NCI-H460 (cell line): ENCODE data around the gene ATP6V1G1. TPM values are rescaled to one million over a fixed set of nuclear protein-coding genes. Genes with fewer than 3 reads are reported as not detected.
"Not testable (repeated sequence)": the region's sequence is repeated elsewhere in the genome, so short reads cannot be mapped to it uniquely, and the experiment has no call there.

Experiments
- DNase-seq: peaks from one replicate; pipeline ENCODE4 v3.0.0-alpha.2; 2016; ENCODE audit warnings: low read depth; ENCODE audit errors: extremely low read depth
- total RNA-seq: library from RNA; depleted of rRNA; stranded (reverse); fragments of >200 nt; shearing (Covaris generic); gene quantifications from 2 replicates; pipeline ENCODE4 v1.2.3, GENCODE V29; 2014

Gene ATP6V1G1
- total RNA-seq, 1 experiment from 2014 or later, result 157 TPM

- not testable (repeated sequence) for DNase-seq
Measured at GRCh38 chr9:114576779-114577178, 10.8 kb upstream of the ATP6V1G1 start.

DNA sequence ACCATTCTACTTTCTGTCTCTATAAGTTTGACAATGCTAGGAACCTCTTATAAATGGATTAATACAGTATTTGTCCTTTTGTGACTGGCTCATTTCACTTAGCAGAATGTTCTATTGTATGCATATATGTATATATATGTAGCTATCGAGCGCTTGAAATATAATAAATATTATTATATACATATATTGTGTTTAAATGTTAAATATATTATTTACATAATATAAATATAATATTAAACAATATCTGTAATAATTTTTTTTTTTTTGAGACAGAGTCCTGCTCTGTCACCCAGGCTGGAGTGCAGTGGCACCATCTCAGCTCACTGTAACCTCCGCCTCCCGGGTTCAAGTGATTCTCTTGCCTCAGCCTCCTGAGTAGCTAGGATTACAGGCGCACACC, 9.4 kb upstream of the ATP6V1G1 start:
- DNase-seq, result not testable (repeated sequence)

GRCh38 chr9:114580609-114581193, 6.9 kb upstream of the ATP6V1G1 start:
- no peak for DNase-seq

DNA sequence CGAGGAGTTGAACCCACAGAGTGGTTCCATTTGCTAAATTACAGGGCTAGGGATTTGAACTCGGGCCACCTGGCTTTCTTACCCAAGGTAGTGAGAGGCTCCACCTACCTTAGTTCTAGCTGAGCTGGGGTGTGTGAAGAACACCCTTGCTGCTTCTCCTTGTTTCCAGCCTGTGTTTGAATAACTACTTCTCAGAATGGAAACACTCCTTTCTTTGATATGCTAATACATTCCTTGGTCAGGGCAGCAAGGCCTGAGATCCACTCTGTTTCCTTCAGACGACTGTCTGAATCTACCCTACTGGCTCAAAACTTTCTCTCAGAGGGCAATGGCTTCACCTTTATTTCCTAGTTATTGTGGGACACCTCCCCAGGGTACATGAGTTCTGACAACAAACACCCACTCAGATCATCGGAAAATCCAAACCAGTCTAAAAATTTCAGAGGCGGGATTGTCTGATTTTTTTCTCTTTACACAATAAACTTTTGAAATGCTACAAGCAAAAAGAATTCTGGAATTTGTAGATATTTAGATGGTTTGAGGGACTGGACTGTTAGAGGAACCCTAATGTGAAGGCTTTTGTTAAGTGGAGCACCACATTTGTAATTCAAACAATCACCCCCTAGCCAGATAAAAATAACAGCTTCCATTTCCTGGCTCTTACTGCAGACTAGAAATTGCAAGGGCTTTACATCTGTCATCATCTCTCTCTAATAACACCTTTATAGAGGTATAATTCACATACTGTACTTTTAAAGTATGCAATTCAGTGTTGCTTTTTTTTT, 4.0 kb upstream of the ATP6V1G1 start:
- no peak for DNase-seq

DNA sequence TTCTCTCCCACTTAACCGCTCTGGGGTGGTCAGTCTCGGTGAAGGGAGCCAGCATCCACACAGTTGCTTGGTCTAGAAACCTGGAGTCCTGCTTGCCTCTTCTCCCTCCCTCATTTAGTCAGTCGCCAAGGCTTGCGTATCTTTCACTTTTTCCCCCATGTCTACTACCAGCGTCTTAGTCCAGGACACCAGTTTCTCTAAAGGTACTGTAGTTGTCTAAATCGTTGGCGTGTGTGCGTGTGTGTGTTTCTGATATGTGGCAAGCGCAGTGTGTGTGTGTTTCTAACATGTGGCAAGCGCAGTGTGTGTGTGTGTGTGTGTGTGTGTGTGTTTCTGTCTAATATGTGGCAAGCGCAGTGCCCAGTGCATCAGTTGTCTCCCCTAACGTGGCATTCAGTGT, 641 bp downstream of the ATP6V1G1 start:
- DNase-seq, result no peak

- no peak for DNase-seq
Measured at GRCh38 chr9:114588651-114589526, 1.3 kb downstream of the ATP6V1G1 start.

GRCh38 chr9:114590328-114590727, 2.8 kb downstream of the ATP6V1G1 start:
- DNase-seq, result no peak

GRCh38 chr9:114591291-114591787, 3.8 kb downstream of the ATP6V1G1 start:
- DNase-seq, result no peak

DNA sequence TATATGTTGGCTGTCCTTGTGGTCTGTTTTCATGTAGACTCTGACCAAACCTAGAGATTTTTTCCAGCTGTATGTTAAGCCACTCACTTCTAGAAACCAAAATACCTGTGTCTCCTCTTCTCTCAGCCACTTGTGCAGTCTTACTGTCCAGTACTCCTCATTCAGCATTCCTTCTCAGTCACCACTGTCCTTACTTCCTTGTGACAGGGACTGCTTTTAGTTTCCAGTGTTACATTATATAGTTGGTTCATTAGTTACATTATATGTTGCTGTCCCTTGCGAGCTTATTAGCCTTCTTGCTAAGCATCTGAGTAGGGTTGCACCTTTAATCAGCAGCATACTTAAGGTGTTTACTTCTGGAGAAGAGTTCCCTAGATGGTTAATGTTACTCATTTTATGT, 4.3 kb downstream of the ATP6V1G1 start:
- no peak for DNase-seq

DNA sequence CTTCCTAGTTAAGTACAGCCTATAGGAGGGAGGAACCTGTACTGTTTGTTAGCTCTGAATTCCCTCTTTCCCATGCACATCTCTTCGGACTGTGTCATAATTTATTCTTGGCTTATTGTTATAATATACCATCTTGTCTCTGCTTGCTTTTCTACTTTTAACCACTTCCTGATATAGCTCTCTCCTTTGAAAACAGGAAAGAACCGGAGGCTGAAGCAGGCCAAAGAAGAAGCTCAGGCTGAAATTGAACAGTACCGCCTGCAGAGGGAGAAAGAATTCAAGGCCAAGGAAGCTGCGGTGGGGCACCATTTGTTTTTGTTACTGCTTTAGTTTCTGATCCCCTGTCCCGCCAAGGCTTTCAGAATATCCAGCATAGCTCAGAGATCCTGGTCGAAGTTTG, 4.8 kb downstream of the ATP6V1G1 start:
- DNase-seq, result no peak

- no peak for DNase-seq
Measured at GRCh38 chr9:114594136-114594535, 6.6 kb downstream of the ATP6V1G1 start.

- DNase-seq, result not testable (repeated sequence)
Measured at GRCh38 chr9:114600502-114601248, 13.1 kb downstream of the ATP6V1G1 start.

GRCh38 chr9:114601787-114602186, 14.2 kb downstream of the ATP6V1G1 start:
- not testable (repeated sequence) for DNase-seq

DNA sequence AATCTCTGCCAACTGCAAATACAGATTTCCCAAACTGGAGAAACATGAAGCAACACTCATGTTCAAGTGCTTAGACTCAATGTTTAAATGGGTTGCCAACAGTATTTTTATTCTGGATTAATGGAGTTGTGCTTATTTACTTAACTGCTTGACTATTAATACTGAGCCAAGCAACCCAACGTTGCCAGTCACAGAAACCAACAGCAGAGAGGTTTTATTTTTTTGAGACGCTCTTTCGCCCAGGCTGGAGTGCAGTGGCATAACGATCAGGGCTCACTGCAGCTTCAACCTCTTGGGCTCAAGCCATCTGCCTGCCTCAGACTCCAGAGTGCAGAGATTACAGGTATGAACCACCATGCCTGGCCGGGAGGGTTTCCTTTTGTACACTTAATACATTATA, 15.1 kb downstream of the ATP6V1G1 start:
- no peak for DNase-seq

GRCh38 chr9:114603248-114603647, 15.7 kb downstream of the ATP6V1G1 start:
- no peak for DNase-seq

DNA sequence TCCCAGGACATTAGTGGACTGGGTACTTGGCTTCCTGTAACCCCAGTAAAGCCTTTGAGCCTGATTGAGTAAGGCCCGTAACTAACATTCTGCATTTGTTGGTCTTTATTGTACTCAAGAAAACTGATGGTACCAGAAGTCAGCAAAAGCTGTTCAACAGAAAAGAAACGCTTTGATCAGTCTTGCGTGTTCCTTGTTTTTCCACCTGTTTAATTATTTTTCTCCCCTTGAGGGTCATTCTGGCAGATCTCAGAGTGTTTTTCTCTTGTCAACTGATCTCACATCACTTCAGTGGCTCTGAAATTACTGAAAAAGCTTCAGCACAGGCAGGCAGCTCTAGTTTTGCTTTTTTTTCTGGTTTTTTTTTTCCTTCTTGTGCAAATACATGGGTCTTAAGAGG, 17.4 kb downstream of the ATP6V1G1 start:
- DNase-seq, result no peak

DNA sequence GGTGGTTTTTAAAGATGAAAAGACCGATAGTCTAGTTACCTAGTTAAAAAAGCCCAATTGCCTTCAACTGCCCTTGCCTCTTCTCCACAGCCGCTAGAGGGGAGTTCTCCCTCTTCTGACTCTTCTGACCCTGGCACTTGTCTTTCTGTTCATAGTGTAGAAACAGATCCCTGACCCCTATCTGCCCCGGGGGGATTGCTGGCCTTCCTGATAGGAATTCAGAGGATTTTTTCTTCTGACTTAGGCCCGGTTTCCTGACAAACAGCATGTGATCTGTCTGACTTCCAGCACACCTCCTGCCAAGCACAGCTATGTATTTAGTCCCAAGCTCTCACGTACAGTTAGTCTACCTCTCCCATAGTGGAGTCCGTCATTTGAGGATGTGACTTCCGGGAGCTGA, 18.5 kb downstream of the ATP6V1G1 start:
- DNase-seq, result no peak

- DNase-seq, result no peak
Measured at GRCh38 chr9:114606597-114607207, 19.1 kb downstream of the ATP6V1G1 start.

- no peak for DNase-seq
Measured at GRCh38 chr9:114607671-114608524, 20.3 kb downstream of the ATP6V1G1 start.
